ENCODE data around the gene MMP1. TPM values are rescaled to one million over a fixed set of nuclear protein-coding genes. Genes with fewer than 3 reads are reported as not detected.

Gene MMP1
- total RNA-seq, 1 experiment from 2014 or later, result 15.7 TPM

DNA sequence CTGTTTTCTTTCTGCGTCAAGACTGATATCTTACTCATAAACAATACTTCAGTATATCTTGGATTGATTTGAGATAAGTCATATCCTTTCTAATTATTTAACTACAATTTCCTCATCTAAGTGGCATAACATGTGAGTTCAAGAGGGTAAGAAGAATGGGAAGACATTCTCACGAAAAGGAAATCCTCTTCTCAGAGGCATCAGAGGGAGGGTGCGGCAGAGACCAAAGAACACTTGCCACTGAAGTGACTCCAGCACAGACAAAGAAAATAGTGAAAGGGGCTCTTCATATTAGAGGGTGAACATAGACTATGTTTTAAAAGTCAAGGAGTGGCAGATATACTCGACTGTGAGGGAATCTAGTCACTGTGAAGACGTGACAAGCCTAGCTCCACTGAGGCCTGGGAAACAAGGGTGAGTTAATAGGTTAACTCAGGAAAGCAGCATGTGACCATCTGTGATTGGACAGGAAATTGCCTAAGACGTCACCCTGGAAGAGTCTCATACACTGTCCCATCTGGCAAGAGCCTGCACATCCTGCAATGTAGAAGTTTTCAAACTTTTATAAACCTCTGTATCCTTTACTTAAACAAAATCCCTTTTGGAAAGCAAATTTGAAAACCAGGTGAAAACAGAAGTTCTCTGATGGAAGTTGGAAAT, 1.9 kb upstream of the MMP1 start:
- Histone ChIP-seq H3K9me3 (no peaks in the 10 kb centered on the region), H3K27me3 (replicated peaks; ENCODE audit: control insufficient read depth, insufficient read depth, low read length) (no peaks in the 10 kb centered on the region; the same call in 1 of the 2 replicates), H3K36me3 (ENCODE audit: control insufficient read depth, insufficient read depth, low read length) (no peaks in the 10 kb centered on the region), H3K4me3 (ENCODE audit: low read depth, low read length) (no peak overlapping the region), H3K4me1 (0 out of 2 replicates have a peak, but pooled peaks cover 5% of the 10 kb centered on the region)
- BruUV-seq (replicated peaks), result no TSS peak
- Mint-ChIP-seq H3K27ac (ENCODE audit: unreplicated experiment) (no peak overlapping the region), H3K9me3 (ENCODE audit: unreplicated experiment) (no peaks in the 10 kb centered on the region), H3K4me1 (ENCODE audit: low read depth, unreplicated experiment) (no peaks in the 10 kb centered on the region), H3K4me3 (ENCODE audit: unreplicated experiment) (no peak overlapping the region), H3K36me3 (ENCODE audit: insufficient read depth, unreplicated experiment) (no peaks in the 10 kb centered on the region), H3K27me3 (ENCODE audit: insufficient read depth, unreplicated experiment) (no peaks in the 10 kb centered on the region)
- TF ChIP-seq CTCF (IDR thresholded peaks at IDR 0.05; ENCODE audit: insufficient read depth in 1 of 2, low read depth in 1 of 2, low read length in 1 of 2, severe bottlenecking in 1 of 2, unreplicated experiment in 1 of 2), result no peak
- DNase-seq, result no peak
- intact Hi-C loops (cut with micrococcal nuclease; ENCODE audit: unreplicated experiment), result no loop called here
- ChIA-PET CTCF (no interaction called here), POLR2A (no interaction called here)

DNA sequence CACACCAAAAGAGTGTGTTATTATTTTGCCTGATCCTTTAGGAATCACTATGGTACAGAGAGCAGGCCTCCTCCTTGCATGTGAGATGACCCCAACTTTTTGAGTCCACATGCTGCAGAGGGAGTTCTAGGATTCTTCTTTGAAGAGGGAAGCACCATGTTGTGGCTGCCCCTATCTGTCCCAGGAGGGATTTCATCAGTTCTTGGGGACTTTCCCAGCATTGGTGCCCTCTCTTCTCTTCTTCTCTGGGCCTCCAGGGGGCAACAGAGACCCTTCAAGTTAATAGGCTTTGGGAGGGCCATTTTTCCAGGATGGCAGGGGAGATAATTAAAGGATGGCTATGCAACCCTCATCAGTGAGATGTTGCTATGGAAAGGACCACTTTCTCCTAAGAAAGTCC, 3.6 kb downstream of the MMP1 start:
- Histone ChIP-seq H3K36me3 (ENCODE audit: control insufficient read depth, insufficient read depth, low read length) (no peaks in the 10 kb centered on the region), H3K27me3 (replicated peaks; ENCODE audit: control insufficient read depth, insufficient read depth, low read length) (no peaks in the 10 kb centered on the region; the same call in 1 of the 2 replicates), H3K4me3 (ENCODE audit: low read depth, low read length) (no peak overlapping the region), H3K4me1 (0 out of 2 replicates have a peak, but pooled peaks cover 5% of the 10 kb centered on the region), H3K9me3 (no peaks in the 10 kb centered on the region)
- intact Hi-C loops (cut with micrococcal nuclease; ENCODE audit: unreplicated experiment), result loop anchor here (1.0 kb wide), 1 partner anchor 147 kb away; no protein-coding TSS in a partner anchor
- ChIA-PET CTCF (no interaction called here), POLR2A (no interaction called here)
- no TSS peak for BruUV-seq (replicated peaks)
- peak; percentile 59 to 61 for DNase-seq
- no peaks in the 10 kb centered on the region for H3K27me3 Mint-ChIP-seq (ENCODE audit: insufficient read depth, unreplicated experiment)
- no peak overlapping the region for H3K27ac Mint-ChIP-seq (ENCODE audit: unreplicated experiment)
- peak; percentile 58 to 63 for TF ChIP-seq CTCF (IDR thresholded peaks at IDR 0.05; ENCODE audit: insufficient read depth in 1 of 2, low read depth in 1 of 2, low read length in 1 of 2, severe bottlenecking in 1 of 2, unreplicated experiment in 1 of 2)
- H3K9me3 Mint-ChIP-seq (ENCODE audit: unreplicated experiment), result no peaks in the 10 kb centered on the region
- H3K4me1 Mint-ChIP-seq (ENCODE audit: low read depth, unreplicated experiment), result peaks cover 11% of the 10 kb centered on the region
- H3K4me3 Mint-ChIP-seq (ENCODE audit: unreplicated experiment), result no peak overlapping the region
- no peaks in the 10 kb centered on the region for H3K36me3 Mint-ChIP-seq (ENCODE audit: insufficient read depth, unreplicated experiment)

GRCh38 chr11:102793677-102794290, 4.2 kb downstream of the MMP1 start:
- ChIA-PET POLR2A (no interaction called here), CTCF (interaction anchor here (0.7 kb wide), 1 partner anchor 11 kb away, joined by 3 read pairs; no protein-coding TSS in a partner anchor)

More at GRCh38 chr11:102793677-102794290, 4.2 kb downstream of the MMP1 start:
- Mint-ChIP-seq H3K36me3 (ENCODE audit: insufficient read depth, unreplicated experiment) (no peaks in the 10 kb centered on the region), H3K27me3 (ENCODE audit: insufficient read depth, unreplicated experiment) (no peaks in the 10 kb centered on the region), H3K9me3 (ENCODE audit: unreplicated experiment) (no peaks in the 10 kb centered on the region), H3K4me3 (ENCODE audit: unreplicated experiment) (no peak overlapping the region), H3K4me1 (ENCODE audit: low read depth, unreplicated experiment) (peaks cover 11% of the 10 kb centered on the region), H3K27ac (ENCODE audit: unreplicated experiment) (no peak overlapping the region)
- H3K27me3 ChIP-seq (replicated peaks; ENCODE audit: control insufficient read depth, insufficient read depth, low read length), result no peaks in the 10 kb centered on the region; the same call in 1 of the 2 replicates
- DNase-seq, result no peak
- no peak overlapping the region for H3K4me3 ChIP-seq (ENCODE audit: low read depth, low read length)
- BruUV-seq (replicated peaks), result no TSS peak
- no peak for TF ChIP-seq CTCF (IDR thresholded peaks at IDR 0.05; ENCODE audit: insufficient read depth in 1 of 2, low read depth in 1 of 2, low read length in 1 of 2, severe bottlenecking in 1 of 2, unreplicated experiment in 1 of 2)
- no peaks in the 10 kb centered on the region for H3K36me3 ChIP-seq (ENCODE audit: control insufficient read depth, insufficient read depth, low read length)
- intact Hi-C loops (cut with micrococcal nuclease; ENCODE audit: unreplicated experiment), result loop anchor here (1.0 kb wide), 1 partner anchor 148 kb away; no protein-coding TSS in a partner anchor
- H3K4me1 ChIP-seq, result 0 out of 2 replicates have a peak, but pooled peaks cover 5% of the 10 kb centered on the region
- H3K9me3 ChIP-seq, result no peaks in the 10 kb centered on the region
